Neural progenitor cell (in vitro differentiated cells): ENCODE measurements around the gene TMEM273. TPM values are rescaled to one million over a fixed set of nuclear protein-coding genes. Genes with fewer than 3 reads are reported as not detected.

Experiments used
- DNase-seq: peaks from one replicate; pipeline ENCODE4 v3.0.0-alpha.2; 2016; ENCODE audit warnings: low spot score
- H2AFZ ChIP-seq: fragments of 200-600 bp; sonication (generic); replicated peaks from 2 replicates; pipeline ENCODE4 v1.6.1; 2016; ENCODE audit warnings: antibody characterized with exemption
- H3F3A ChIP-seq: fragments of 200-600 bp; sonication (generic); 2 replicates; pipeline ENCODE4 v1.6.1; 2016; ENCODE audit warnings: antibody characterized with exemption, low read depth
- H3K27ac ChIP-seq: fragments of 200-600 bp; sonication (generic); 2 replicates; pipeline ENCODE4 v1.5.1; 2016; ENCODE audit warnings: mild to moderate bottlenecking
- H3K27me3 ChIP-seq: fragments of 200-600 bp; sonication (generic); 2 replicates; pipeline ENCODE4 v1.6.1; 2016; ENCODE audit warnings: mild to moderate bottlenecking, moderate library complexity
- H3K36me3 ChIP-seq: fragments of 200-600 bp; sonication (generic); 2 replicates; pipeline ENCODE4 v1.5.1; 2016
- H3K4me1 ChIP-seq: fragments of 200-600 bp; sonication (generic); 2 replicates; pipeline ENCODE4 v1.6.1; 2016; ENCODE audit warnings: mixed run types
- H3K4me2 ChIP-seq: fragments of 200-600 bp; sonication (generic); 2 replicates; pipeline ENCODE4 v1.6.1; 2016
- H3K4me3 ChIP-seq: fragments of 200-600 bp; sonication (generic); 2 replicates; pipeline ENCODE4 v1.5.1; 2016
- H3K79me2 ChIP-seq: fragments of 200-600 bp; sonication (generic); 2 replicates; pipeline ENCODE4 v1.6.1; 2016; ENCODE audit warnings: low read depth
- H3K9ac ChIP-seq: fragments of 200-600 bp; sonication (generic); 2 replicates; pipeline ENCODE4 v1.6.1; 2016
- H3K9me3 ChIP-seq: fragments of 200-600 bp; sonication (generic); 2 replicates; pipeline ENCODE4 v1.5.1; 2016; ENCODE audit warnings: low read depth
- H4K20me1 ChIP-seq: fragments of 200-600 bp; sonication (generic); 2 replicates; pipeline ENCODE4 v1.6.1; 2016; ENCODE audit warnings: low read depth
- H3K27ac Mint-ChIP-seq: 3 replicates; pipeline ENCODE4 v1.8.0; 2021; ENCODE audit warnings: mixed read lengths
- H3K27me3 Mint-ChIP-seq: 2 replicates; pipeline ENCODE4 v1.8.0; 2022; ENCODE audit warnings: low read depth, mild to moderate bottlenecking, inconsistent platforms, moderate library complexity, mixed read lengths; ENCODE audit not compliant: insufficient read depth
- H3K36me3 Mint-ChIP-seq: 3 replicates; pipeline ENCODE4 v1.8.0; 2021; ENCODE audit warnings: mixed read lengths
- H3K4me1 Mint-ChIP-seq: 3 replicates; pipeline ENCODE4 v1.8.0; 2021; ENCODE audit warnings: mixed read lengths
- H3K4me3 Mint-ChIP-seq: 3 replicates; pipeline ENCODE4 v1.8.0; 2021; ENCODE audit warnings: mild to moderate bottlenecking, moderate library complexity, mixed read lengths
- H3K9me3 Mint-ChIP-seq: 3 replicates; pipeline ENCODE4 v1.8.0; 2020; ENCODE audit warnings: mixed read lengths
- EZH2 ChIP-seq: fragments of 200-600 bp; sonication (generic); IDR thresholded peaks from 2 replicates; pipeline ENCODE4 v1.6.1; 2017; ENCODE audit warnings: antibody characterized with exemption, mild to moderate bottlenecking, moderate library complexity
- EZH2phosphoT487 ChIP-seq: fragments of 200-600 bp; sonication (generic); IDR thresholded peaks from 2 replicates; pipeline ENCODE4 v1.6.1; 2017; ENCODE audit warnings: antibody characterized with exemption
- total RNA-seq: library from RNA; depleted of rRNA; stranded (reverse); fragments of >200 nt; gene quantifications from 2 replicates; pipeline ENCODE4 v1.2.3, GENCODE V29; 2015; ENCODE audit warnings: low replicate concordance
- TF ChIP-seq, protein P1 (sequence below): fragments of 200-600 bp; sonication (generic); IDR thresholded peaks from 2 replicates; pipeline ENCODE4 v1.5.1; 2017; ENCODE audit warnings: antibody characterized with exemption, mild to moderate bottlenecking

TMEM273 gene
- total RNA-seq, 1 donor from 2014 or later = not detected

GRCh38 chr10:49177391-49178355 is 10.5 kb downstream of the TMEM273 start:
- Histone ChIP-seq H3K9me3 (no peaks in the 10 kb centered on the region), H3F3A (no peaks in the 10 kb centered on the region), H3K4me3 (no peak overlapping the region), H3K9ac (no peak overlapping the region), H4K20me1 (no peaks in the 10 kb centered on the region), H3K36me3 (no peaks in the 10 kb centered on the region), H2AFZ (no peak overlapping the region), H3K27ac (no peak overlapping the region), H3K4me2 (no peak overlapping the region), H3K27me3 (no peaks in the 10 kb centered on the region), H3K79me2 (no peaks in the 10 kb centered on the region), H3K4me1 (no peaks in the 10 kb centered on the region)
- H3K27ac Mint-ChIP-seq = no peak overlapping the region
- H3K4me3 Mint-ChIP-seq = peak overlapping the region; percentile 41
- H3K4me1 Mint-ChIP-seq = peaks cover 11% of the 10 kb centered on the region
- TF ChIP-seq, protein P1, sequence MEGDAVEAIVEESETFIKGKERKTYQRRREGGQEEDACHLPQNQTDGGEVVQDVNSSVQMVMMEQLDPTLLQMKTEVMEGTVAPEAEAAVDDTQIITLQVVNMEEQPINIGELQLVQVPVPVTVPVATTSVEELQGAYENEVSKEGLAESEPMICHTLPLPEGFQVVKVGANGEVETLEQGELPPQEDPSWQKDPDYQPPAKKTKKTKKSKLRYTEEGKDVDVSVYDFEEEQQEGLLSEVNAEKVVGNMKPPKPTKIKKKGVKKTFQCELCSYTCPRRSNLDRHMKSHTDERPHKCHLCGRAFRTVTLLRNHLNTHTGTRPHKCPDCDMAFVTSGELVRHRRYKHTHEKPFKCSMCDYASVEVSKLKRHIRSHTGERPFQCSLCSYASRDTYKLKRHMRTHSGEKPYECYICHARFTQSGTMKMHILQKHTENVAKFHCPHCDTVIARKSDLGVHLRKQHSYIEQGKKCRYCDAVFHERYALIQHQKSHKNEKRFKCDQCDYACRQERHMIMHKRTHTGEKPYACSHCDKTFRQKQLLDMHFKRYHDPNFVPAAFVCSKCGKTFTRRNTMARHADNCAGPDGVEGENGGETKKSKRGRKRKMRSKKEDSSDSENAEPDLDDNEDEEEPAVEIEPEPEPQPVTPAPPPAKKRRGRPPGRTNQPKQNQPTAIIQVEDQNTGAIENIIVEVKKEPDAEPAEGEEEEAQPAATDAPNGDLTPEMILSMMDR = no peak
- TF ChIP-seq EZH2 = no peak
- TF ChIP-seq EZH2phosphoT487 = no peak
- H3K9me3 Mint-ChIP-seq = no peaks in the 10 kb centered on the region
- H3K36me3 Mint-ChIP-seq = no peaks in the 10 kb centered on the region
- H3K27me3 Mint-ChIP-seq = peaks cover 2% of the 10 kb centered on the region
- DNase-seq = no peak

DNA sequence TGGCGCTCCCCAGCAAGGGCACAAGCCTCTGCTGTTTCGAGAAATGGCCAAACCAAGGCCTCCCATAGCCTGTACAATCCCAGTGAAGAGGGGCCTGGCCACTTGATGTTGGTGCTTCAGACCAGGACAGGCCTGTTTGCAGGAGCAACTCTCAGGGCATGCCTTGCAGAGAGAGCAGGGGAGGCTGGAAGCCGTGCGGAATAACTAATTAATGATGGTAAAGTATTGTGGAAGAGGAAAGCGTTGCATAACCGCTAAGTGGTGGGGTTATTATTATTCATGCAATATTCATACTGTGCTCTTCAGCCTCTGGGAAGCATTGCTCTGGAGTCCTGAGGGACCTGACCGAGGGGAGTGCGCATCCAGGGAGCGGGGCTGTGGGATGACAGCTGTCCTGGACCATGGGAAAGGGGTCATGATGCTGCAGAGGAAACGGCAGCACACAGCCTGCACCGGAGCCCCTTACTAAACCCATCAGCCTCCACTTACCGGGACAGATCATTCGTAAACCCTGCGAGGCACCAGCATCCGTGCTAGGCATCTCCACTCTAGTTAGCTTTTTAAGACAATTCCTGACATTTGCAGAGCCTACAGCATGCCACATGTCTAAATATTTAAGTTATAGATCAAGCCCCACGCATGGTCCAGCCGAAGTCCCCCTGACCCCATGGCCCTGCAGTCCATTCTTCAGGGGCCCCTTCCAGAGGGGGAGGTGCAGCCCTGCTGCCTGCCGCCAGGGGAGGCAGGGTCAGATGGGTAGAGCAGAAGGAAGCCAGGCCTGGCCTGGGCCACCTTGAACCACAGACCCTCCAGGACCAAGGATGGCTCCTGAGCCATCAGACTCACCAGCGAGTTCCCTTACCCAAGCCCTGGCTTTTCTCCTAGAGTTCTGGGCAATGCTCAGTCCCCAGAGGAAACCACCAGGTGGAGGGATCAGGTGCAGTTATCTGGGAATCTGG is 11.6 kb downstream of the TMEM273 start:
- H3K36me3 Mint-ChIP-seq = no peaks in the 10 kb centered on the region

DNA sequence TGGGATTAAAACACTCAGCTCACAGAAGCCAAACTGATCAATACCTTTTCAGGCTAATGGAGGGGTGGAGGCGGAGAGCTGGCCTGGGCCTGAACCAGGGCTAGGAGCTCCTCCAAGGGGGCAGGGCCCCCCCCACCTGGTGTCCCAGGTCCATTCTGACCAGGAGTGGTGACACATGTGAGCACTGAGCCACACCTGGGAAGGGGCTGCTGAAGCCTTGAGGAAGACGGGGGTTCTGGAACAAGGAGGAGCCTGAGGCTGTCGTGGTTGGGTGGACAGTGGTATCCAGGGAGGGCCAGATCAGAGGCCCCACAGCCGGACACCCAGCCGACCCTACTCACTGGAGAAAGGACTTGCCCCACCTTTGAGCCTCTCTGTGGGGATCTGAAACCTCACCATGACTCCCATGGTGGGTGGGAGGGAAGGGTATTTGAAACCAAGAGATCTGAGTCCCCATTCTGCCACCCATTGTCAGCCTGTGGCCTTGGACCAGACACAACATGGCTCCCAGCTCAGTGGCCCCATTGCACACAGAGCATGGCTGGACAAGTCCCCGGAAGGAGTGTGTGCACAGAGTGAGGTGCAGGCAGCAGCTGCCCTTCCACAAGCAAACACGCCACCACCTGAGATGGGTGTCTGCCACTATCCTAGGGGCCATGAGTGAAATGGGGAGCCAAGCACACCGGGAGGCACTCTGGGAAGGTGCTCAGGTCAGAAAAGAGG is 12.4 kb downstream of the TMEM273 start:
- H2AFZ ChIP-seq = no peak overlapping the region
- Mint-ChIP-seq H3K4me1 (peaks cover 11% of the 10 kb centered on the region), H3K27ac (no peak overlapping the region), H3K4me3 (no peak overlapping the region), H3K36me3 (no peaks in the 10 kb centered on the region), H3K27me3 (peaks cover 2% of the 10 kb centered on the region), H3K9me3 (no peaks in the 10 kb centered on the region)
- H3K9ac ChIP-seq = no peak overlapping the region
- H3K4me1 ChIP-seq = no peaks in the 10 kb centered on the region
- H3K4me3 ChIP-seq = no peak overlapping the region
- H3K27ac ChIP-seq = no peak overlapping the region
- no peaks in the 10 kb centered on the region for H3F3A ChIP-seq
- no peaks in the 10 kb centered on the region for H3K36me3 ChIP-seq
- H4K20me1 ChIP-seq = no peaks in the 10 kb centered on the region
- H3K4me2 ChIP-seq = no peak overlapping the region
- no peaks in the 10 kb centered on the region for H3K9me3 ChIP-seq
- no peaks in the 10 kb centered on the region for H3K27me3 ChIP-seq
- no peak for DNase-seq
- TF ChIP-seq EZH2phosphoT487 = no peak
- TF ChIP-seq EZH2 = no peak
- TF ChIP-seq, protein P1 = no peak
- no peaks in the 10 kb centered on the region for H3K79me2 ChIP-seq

More for the DNA sequence above, 11.6 kb downstream of the TMEM273 start:
- Mint-ChIP-seq H3K27me3 (peaks cover 2% of the 10 kb centered on the region), H3K27ac (no peak overlapping the region), H3K9me3 (no peaks in the 10 kb centered on the region), H3K4me3 (no peak overlapping the region), H3K4me1 (peaks cover 11% of the 10 kb centered on the region)
- no peaks in the 10 kb centered on the region for H3F3A ChIP-seq
- no peaks in the 10 kb centered on the region for H3K9me3 ChIP-seq
- H3K27me3 ChIP-seq = no peaks in the 10 kb centered on the region
- H3K27ac ChIP-seq = no peak overlapping the region
- no peaks in the 10 kb centered on the region for H3K4me1 ChIP-seq
- no peaks in the 10 kb centered on the region for H4K20me1 ChIP-seq
- no peak for DNase-seq
- no peaks in the 10 kb centered on the region for H3K79me2 ChIP-seq
- H2AFZ ChIP-seq = no peak overlapping the region
- no peak overlapping the region for H3K9ac ChIP-seq
- H3K4me3 ChIP-seq = no peak overlapping the region
- TF ChIP-seq, protein P1 = no peak
- no peak for TF ChIP-seq EZH2
- no peak for TF ChIP-seq EZH2phosphoT487
- H3K36me3 ChIP-seq = no peaks in the 10 kb centered on the region
- no peak overlapping the region for H3K4me2 ChIP-seq
